GM12891 (cell line): ENCODE results near the gene FCRL6.

Experiments
- POLR2A ChIP-seq: IDR thresholded peaks from 2 replicates; pipeline ENCODE4 v1.6.1; 2011; ENCODE audit warnings: low read depth, low read length, control low read depth
- POLR2AphosphoS5 ChIP-seq: IDR thresholded peaks from 2 replicates; pipeline ENCODE4 v1.6.1; 2011; ENCODE audit warnings: low read depth, low read length, control low read depth

DNA sequence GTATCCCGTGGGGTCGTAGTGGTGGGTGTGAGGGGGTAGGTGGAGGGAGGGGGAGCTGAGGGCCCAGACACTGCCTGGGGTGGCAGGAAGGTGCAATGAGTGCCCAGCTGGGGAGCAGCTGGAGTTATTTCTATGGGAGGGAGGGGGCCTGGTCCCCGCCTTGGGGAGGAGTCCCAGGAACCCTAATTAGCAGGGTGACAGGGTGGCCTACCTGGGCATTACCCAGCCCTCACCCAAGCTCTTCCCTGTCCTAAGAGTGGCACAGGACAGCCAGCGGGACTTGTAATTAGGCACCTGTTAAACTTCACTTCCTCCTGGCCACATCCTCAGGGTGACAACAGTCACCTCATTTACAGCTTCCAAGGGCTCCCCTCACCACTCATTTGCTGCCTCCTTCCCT is 60.4 kb downstream of the FCRL6 start, which contains the start of gene VSIG8:
- no peak for TF ChIP-seq POLR2A
- no peak for TF ChIP-seq POLR2AphosphoS5
